Measurements from ENCODE around the gene COL7A1.

DNA sequence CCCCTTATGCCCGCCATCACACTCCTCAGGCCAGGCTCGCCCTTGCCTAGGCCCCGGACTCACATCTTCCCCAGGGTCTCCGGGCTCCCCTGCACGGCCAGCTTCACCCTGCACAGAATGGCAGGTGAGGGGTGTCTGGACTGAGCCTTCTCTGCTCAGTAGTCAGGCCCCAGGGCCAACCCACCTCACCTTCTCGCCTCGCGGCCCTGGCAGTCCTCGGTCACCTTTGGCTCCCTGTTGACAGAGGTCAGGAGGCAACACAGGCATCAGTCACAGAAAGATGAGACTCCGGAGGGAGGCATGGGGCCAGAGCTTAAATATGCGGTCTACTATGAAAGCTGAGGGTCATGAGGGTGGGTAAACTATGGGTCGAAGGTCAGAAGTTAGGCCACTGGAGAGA, 23.2 kb downstream of the COL7A1 start:
- TF ChIP-seq, protein P1, sequence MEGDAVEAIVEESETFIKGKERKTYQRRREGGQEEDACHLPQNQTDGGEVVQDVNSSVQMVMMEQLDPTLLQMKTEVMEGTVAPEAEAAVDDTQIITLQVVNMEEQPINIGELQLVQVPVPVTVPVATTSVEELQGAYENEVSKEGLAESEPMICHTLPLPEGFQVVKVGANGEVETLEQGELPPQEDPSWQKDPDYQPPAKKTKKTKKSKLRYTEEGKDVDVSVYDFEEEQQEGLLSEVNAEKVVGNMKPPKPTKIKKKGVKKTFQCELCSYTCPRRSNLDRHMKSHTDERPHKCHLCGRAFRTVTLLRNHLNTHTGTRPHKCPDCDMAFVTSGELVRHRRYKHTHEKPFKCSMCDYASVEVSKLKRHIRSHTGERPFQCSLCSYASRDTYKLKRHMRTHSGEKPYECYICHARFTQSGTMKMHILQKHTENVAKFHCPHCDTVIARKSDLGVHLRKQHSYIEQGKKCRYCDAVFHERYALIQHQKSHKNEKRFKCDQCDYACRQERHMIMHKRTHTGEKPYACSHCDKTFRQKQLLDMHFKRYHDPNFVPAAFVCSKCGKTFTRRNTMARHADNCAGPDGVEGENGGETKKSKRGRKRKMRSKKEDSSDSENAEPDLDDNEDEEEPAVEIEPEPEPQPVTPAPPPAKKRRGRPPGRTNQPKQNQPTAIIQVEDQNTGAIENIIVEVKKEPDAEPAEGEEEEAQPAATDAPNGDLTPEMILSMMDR (IDR thresholded peaks at IDR 0.05): no peak
- no peak for TF ChIP-seq MEF2A (IDR thresholded peaks at IDR 0.05; ENCODE audit: borderline replicate concordance, low read depth)
- TF ChIP-seq, protein P2, sequence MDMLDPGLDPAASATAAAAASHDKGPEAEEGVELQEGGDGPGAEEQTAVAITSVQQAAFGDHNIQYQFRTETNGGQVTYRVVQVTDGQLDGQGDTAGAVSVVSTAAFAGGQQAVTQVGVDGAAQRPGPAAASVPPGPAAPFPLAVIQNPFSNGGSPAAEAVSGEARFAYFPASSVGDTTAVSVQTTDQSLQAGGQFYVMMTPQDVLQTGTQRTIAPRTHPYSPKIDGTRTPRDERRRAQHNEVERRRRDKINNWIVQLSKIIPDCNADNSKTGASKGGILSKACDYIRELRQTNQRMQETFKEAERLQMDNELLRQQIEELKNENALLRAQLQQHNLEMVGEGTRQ (IDR thresholded peaks at IDR 0.05; ENCODE audit: borderline replicate concordance, low read depth, low read length): no peak
- no peak for TF ChIP-seq RCOR1 (IDR thresholded peaks at IDR 0.05; ENCODE audit: low read length)
- TF ChIP-seq, protein P3, sequence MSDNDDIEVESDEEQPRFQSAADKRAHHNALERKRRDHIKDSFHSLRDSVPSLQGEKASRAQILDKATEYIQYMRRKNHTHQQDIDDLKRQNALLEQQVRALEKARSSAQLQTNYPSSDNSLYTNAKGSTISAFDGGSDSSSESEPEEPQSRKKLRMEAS (IDR thresholded peaks at IDR 0.05; ENCODE audit: low read depth): no peak
- TF ChIP-seq, protein P4, sequence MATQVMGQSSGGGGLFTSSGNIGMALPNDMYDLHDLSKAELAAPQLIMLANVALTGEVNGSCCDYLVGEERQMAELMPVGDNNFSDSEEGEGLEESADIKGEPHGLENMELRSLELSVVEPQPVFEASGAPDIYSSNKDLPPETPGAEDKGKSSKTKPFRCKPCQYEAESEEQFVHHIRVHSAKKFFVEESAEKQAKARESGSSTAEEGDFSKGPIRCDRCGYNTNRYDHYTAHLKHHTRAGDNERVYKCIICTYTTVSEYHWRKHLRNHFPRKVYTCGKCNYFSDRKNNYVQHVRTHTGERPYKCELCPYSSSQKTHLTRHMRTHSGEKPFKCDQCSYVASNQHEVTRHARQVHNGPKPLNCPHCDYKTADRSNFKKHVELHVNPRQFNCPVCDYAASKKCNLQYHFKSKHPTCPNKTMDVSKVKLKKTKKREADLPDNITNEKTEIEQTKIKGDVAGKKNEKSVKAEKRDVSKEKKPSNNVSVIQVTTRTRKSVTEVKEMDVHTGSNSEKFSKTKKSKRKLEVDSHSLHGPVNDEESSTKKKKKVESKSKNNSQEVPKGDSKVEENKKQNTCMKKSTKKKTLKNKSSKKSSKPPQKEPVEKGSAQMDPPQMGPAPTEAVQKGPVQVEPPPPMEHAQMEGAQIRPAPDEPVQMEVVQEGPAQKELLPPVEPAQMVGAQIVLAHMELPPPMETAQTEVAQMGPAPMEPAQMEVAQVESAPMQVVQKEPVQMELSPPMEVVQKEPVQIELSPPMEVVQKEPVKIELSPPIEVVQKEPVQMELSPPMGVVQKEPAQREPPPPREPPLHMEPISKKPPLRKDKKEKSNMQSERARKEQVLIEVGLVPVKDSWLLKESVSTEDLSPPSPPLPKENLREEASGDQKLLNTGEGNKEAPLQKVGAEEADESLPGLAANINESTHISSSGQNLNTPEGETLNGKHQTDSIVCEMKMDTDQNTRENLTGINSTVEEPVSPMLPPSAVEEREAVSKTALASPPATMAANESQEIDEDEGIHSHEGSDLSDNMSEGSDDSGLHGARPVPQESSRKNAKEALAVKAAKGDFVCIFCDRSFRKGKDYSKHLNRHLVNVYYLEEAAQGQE (IDR thresholded peaks at IDR 0.05; ENCODE audit: low read depth, low read length): no peak
- TF ChIP-seq EZH2phosphoT487 (IDR thresholded peaks at IDR 0.05; ENCODE audit: borderline replicate concordance, low read depth): no peak

All from SK-N-SH (cell line).